GM21576 (cell line): ENCODE measurements around the gene SCTR.

Experiments
- ATAC-seq: cut with Tn5 transposase; IDR thresholded peaks from one replicate; pipeline ENCODE4 v1.9.1; 2021; ENCODE audit warnings: mild to moderate bottlenecking, moderate library complexity; ENCODE audit not compliant: unreplicated experiment

The SCTR gene

DNA sequence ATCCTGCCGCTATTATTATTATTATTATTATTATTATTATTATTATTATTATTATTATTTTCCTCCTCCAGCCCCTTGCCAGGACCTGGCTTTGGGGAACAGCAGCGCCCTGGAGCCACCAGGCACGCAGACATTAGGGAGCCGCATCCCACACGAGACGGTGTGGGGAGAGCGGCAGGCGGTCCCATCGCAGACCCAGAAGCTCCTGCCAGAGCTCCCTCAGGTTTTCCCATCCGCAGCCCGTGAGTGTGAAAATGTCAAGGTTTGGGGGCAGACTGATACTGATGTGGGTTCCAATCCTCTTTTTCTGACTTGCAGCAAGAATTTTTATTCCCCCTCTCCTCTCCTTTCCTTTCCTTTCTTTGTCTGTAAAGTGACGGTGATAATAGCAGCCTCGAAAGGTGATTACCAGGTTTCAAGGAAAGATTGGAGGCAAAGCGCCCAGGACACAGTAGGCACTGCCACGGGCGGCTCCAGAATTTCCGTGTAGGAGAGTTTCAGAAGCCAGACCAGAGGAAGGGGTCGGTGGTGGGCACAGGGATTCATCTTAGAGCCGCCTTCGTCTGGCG is 816 bp downstream of the SCTR start:
- ATAC-seq = no peak

DNA sequence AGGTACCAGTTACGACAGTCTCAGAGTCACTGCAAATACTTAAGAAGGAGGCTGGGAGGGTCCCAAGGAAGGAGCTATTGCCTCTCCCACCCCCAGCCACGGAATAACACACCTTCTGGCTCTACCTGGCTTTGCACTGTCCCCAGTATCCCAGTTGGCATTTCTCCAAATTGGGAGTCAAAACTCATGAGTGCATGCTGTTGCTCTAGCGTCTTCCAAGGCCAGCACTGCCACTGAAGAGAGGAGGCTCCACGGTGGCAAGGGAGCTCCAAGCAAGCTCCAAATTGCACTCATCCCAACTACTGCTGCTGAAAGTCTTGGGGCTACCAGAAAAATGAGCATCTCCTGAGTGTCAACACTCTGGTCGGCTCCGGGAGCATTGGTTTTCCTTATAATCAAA is 1.6 kb downstream of the SCTR start:
- no peak for ATAC-seq

DNA sequence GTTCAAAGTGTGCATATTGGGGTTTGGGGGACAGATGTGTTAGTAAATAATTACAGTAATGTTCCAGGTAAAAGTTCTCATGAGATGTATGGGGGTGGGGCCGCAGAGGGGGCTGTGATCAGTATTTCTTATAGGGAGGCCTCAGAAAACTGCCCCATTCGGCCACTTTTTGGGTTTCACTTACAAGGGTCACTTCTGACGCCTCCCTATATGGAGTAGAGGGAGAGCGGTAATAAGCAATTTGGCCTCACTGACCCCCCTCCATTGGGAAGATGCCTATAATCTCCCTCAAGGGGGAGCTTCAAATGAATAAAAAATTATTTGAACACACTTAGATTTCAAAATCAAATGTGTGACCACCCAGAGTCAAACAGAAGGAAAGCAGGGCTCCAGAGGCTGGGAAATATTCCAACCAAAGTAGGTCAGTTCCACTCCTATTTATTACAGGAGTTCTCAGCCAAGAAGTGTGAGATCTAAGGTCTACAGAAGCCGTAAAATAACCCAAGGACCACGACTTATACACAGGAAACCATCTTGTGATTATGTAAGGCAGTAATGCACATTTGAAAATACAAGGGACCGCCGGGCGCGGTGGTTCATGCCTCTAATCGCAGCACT is 2.7 kb downstream of the SCTR start:
- ATAC-seq = no peak

DNA sequence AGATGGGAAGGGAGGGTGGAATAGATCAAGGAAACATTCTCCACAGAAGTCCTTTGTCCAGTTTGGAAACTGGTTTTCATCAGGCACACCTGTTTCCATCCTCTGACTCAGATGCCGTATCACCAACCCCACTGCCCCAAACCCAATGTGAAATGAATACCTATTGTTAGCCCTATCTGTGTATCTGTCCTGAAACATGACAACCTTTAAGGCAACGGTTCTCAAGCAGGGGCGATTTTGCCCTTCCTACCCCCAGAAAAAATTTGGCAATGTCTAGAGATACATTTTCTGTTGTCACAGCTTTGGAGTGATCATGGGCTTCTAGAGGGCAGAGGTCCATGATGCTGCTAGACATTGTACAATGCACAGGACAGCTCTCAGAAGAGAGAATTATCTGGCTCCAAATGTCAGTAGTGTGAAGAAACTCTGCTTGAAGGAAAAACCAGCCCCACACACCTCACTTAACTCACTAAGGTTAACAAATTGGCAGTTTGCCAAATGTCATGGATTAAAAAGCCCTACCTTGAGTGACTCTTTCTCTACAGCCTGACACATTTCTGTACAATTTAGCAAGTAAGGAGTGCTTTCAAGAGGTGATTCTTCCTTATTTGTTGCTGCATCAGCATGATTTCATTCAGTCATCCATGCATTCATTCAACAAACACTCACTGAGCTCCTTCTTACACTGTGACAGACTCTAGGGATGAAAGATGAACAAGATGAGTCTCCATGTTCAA is 3.4 kb downstream of the SCTR start:
- no peak for ATAC-seq

DNA sequence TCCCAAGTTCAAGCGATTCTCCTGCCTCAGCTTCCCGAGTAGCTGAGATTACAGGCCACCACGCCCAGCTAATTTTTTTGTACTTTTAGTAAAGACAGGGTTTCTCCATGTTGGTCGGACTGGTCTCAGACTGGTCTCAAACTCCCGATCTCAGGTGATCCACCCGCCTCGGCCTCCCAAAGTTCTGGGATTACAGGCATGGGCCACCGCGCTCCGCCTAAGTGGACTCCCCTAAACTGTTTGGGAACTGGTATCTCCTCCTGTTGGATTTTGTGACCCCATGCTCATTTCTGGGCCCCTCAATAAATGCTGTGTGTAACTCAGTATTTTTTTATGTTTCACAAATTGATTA is 5.2 kb downstream of the SCTR start:
- ATAC-seq = no peak

DNA sequence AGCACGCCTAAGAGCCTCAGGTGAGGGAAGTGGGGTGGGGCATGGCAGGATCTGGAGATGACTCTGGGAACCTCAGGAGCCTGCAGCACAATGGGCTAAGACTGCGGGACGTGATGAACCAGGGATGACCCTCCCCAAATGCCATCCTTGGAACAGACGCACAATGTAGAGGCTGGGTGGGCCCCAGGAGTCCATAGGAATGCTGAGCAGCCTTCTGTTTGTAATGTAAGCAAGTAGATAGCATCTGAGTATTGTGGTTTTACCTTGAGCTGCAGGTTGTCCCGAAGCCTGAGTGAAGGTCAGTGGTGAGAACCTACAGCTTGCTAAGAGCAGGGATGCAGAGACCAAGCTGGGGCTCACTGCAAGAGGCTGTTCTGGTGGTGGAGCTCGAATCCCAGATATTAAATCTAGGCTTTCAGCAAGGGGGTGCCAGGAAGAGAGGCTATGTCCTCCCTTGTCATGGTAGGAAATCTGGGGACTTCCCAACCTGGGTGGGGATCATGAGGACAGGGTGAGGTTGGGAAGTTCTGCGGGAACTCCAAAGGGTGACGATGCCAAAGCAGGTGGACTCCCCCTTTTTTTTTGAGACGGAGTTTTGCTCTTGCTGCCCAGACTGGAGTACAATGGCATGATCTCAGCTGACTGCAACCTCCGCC is 5.8 kb downstream of the SCTR start:
- ATAC-seq = no peak

DNA sequence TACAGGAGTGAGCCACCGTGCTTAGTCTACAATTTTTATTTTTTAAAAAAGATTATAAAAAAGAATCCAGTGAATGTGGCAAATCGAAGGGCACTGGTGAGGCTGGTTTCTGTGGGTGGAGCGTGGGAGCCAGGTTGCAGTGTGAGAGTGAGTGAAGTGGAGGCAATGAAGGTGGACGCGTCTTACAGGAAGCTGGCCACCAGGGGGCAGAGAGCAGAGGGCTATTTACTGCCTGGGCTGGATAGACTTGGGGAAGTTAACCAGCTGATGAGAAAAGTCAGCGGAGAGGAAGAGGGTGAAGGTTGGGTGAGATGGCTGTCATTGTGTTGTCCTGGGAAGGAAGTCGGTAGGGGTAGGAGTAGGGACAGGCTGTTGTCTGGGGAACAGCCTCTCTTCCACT is 6.8 kb downstream of the SCTR start:
- ATAC-seq = peak; percentile 85

DNA sequence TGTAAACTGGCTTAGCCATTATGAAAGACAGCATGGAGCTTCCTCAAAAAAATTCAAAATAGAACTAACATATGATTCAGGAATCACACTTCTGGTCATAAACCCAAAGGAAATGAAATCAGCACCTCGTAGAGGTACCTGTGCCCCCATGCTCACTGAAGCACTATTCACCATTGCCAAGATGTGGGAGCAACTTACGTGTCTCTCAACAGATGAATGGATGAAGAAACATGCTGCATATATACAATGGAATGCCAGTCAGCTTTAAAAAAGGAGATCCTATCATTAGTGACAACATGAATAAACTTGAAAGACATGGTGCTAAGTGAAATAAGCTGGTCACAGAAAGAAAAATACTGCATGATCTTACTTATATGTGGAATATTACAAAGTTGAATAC is 8.2 kb downstream of the SCTR start:
- no peak for ATAC-seq

DNA sequence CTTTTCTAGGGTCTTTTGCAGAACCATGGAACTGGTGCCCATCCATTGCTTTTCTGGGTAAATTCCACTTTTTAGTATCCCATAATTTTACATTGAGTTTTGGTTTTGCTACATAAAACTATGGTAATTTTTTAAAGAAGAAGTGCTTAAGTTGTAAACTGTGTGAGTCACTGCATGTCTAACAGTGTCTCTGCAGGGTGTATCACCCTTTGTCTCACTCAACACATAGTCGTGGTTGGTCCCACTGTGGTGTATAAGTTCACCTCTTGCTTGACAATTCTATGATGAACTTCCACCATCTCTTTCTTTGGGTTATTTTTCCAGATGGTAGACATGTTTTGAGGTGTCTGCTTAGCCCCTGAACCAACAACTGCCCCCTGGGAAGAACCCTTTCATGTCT is 10.5 kb downstream of the SCTR start:
- no peak for ATAC-seq

DNA sequence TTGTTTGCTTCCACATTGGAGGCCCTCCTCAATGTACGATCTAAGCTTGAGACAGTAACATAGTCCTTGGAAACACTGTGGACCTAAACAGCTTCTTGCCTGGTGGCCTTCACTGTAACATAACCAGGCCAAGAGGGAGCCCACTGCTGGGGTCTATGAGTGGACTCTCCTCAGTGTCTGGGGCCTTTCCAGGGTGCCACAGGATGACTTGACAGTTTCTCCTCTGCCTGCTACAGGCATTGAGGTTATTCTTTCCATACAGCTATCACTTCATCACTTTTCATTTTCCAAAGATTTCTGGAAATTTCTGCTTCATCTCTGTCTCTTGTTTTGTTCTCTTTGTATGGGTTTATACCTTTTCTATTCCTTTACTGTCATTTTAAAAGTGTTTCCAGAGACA is 11.3 kb downstream of the SCTR start:
- ATAC-seq = no peak

DNA sequence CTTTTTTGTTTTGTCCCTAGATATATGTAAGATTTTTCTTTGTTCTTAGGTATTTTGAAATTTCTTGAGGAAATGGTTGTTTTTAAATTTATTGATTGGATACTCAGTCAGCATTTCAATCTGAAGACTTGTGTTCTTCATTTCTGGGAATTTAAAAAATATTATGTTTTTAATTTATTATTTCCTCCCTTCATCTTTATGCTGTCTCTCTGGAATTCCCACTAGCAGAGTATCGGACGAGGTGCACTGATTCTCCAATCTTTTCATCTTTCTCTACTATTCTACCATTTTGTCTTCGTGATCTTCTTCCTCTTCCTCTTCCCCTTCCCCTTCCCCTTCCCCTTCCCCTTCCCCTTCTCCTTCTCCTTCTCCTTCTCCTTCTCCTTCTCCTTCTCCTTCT is 12.3 kb downstream of the SCTR start:
- no peak for ATAC-seq

DNA sequence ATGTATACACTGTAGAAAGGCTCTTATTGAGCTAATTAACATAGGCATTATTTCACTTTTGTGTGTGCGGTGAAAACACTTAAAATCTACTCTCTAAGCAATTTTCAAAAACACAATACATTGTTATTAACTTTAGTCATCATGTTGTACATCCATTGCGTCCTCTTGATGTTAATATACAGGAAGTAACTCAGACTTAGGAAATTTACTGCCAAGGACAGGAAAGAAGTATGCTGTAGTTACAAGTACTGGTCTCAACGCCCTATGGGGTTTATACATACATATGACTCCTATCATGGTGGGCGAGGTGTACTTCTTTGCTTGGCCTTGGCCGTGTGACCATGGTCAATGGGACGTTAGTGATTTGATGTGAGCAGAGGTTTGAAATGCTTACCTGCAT is 15.5 kb downstream of the SCTR start:
- ATAC-seq = no peak

DNA sequence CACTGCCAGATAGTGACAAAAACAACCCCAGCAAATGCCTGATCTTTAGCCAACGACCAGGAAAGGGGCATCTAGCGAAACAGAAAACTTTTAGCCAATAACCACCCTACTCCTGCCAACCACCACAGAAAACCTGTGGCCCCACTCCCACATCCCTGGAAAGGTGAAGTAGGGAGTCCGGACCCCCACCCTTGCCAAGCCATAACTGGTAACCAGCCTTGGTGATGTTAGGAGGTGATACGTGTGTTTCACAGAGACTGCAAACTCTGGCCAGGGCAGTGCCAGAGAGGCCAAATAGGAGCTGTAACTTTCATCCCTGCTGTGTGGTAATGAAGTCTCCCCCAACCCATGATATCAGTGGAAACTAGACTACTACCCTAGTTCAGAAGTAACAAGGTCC is 27.6 kb downstream of the SCTR start:
- no peak for ATAC-seq

DNA sequence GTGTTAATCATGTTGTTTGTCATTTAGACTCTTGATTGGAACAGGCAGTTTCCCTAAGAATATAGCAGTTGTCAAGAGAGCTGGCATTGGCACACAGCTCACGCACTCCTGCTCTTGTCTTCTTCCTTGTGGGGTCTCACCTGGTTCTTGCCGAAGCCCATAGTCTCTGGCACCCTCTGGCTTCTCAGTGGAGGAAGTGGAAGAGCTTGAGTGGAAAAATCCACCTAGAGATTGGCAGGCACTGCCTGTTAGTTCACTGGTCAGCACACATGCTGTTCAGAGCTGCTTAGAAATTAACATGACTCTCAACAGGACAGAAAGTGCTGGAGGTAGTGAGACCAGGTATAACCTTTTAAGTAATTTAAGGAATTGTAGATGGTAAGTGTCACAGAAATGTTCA is 28.3 kb downstream of the SCTR start:
- ATAC-seq = no peak

DNA sequence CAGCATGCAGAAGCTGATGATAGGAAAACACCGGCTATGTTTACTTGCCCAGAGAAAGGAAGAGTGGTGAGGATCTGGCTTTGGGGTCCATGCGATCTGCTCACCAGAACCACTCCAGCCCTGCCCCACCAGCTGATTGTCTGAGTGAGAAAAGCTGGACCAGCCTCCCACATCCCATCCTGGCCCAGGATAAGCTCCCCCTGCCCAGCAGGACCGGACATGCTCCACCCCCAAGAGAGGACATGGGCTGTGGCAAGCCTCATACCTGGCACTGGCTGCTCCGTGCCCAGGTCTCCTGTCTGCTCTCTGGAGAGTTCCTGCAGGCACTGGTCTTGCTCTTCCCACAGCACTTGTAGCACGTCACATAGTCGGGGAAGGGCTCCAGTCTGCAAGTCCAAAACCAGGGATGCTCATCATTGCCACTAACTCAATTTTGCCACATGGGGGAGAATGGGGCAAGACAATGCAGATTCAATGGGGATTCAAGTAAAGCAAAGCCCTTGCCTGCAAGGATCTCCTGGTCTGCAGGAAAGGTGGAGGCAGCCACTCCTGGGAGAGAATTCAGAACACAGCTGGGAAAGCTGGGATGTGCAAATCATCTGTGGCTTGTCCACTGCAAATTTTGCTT is 30.0 kb downstream of the SCTR start:
- no peak for ATAC-seq

DNA sequence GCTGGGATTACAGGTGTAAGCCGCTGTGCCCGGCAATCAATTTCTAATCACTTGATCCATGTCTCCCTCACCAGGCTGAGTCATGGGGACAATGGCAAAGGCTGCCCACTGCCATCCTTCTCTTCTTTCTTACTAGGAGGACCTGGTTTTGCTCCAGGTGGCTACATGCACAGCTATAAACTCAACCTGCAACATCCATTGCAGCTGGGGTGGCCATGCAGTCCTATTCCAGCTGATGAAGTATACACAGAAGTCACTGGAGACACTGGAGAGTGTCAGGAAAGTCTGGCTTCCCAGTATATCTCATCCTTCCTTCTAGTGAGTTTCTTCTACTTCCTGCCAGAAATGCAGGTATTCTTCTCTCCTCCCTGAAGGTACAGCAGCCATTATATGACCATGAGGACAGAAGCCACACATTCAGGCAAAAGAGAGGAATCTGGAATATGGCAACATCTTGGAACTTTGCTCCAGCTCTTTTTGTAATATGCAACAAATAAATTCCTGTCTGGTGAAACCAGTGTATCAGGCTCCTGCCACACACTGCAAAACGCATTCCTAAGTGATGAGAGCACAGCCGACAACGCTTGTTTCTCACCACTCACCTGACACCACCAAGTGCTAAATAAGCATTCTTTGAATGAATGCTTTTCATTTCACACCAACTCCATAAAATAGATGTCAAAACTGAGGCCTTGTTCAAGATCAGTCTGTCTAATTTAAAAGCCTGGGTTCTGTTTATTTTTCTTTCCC is 32.3 kb downstream of the SCTR start:
- ATAC-seq = no peak

DNA sequence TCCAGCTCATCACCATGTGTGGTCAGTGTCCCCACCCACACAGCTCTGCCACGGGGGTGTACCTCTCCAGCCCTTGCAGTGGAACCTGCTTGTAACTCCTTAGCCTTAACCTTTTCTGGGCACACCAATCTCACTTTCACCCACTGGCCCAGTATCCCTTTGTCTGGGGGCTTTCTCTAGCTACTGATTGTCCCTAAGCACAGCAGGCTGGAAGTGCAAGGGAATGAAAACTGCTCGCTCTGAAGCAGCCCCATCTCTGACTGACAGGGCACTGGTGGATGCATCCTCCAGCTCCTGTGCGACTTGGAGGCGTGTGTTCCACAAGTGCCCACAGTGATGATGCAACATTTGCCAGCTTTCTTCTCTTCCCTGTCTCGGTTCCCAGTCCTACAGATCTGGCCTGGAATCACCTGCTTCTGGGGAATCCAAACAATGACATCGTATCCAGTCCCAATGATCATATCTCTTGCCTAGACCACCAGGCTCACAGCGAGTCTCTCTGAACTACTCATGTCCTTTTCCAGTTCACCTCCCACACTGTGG is 33.6 kb downstream of the SCTR start:
- ATAC-seq = no peak

DNA sequence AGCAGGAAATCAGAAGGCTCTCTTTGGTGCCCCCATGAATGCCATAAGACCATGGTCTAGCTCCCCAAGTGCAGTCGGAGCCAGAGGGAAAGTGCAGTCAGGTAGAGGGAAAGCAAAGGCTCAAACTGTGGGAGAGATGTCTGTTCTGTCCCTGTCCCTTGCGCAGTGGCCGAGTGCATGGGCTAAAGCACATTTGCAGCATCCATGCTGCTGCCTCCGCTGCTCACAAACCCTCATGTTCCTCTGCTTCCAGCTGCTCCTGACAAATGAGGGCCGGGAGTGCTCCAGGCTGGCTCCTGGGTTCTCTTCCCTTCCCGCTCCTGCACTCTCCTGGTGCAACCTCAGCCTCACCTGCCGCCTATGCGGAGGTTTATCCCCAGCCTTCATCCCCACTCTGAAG is 34.2 kb downstream of the SCTR start:
- ATAC-seq = no peak

DNA sequence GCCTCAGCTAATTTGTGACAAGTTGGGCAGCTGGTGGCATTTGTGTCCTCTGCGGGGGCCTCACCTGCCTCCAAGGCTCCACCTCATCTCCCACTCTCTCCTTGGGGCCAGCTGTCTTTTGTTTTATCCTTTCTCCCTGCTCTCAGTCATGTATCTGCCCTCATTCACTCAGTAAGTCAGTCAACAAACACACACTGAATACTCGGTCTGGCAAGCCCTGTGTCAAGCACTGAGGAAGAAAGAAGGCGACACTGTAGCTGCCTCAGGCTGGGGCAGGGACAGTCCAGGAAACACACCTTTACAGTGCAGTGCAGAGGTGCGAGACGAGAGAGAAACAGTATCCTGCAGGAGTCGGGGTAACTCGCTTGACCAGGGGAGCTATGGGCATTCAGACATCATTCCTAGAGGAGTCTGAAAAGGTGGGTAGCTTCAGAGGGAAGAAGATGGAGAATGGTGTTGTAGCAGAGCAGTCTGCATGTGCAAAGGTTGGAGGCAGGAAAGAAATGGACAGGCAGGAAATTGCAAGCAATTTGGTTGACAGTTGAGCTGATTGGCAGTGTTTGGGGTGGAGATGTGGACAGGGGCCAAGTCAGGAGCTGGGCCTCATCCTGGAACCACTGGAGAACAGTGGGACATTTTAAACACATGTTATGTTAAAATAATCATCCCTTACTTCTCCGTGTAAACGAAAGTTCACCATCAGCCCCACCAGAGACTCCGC is 34.9 kb downstream of the SCTR start:
- ATAC-seq = no peak
